ENCODE results near the gene OPTC.

Gene OPTC

DNA sequence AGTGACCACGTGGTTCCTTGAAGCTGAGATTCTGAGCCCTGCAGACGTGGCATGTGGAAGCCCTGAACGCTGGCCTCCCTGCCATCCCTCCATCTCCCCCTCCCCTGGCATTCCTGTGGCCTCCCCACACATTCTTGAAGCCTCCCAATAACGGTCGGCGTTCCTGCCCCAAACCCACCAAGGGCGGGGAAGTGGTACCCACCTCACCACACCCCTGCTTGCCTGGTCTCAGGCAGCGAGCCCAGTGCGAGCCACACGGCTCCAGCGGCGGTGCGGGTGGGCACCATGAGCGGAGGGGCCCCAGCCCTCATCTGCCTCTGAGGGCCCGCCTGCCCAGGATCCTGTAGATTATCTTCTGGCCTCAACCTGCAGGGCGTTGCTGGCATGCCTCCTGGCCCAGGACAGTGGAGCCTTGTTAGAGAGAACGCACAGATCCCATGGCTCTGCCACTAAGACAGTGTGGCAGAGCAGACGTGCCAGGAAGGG lies 38.9 kb upstream of the OPTC start:
- Histone ChIP-seq H3K79me1 (ENCODE audit: low read length) (no peaks in the 10 kb centered on the region), H3K4me1 (ENCODE audit: control insufficient read depth, low read depth, low read length) (peaks cover 2% of the 10 kb centered on the region), H3K4me3 (ENCODE audit: low read length) (no peak overlapping the region), H3K9ac (ENCODE audit: low read length) (no peak overlapping the region), H3K23ac (ENCODE audit: low read length) (no peak overlapping the region), H3K4ac (ENCODE audit: low read depth, low read length) (no peak overlapping the region), H2AK5ac (ENCODE audit: low read length) (no peak overlapping the region), H3K36me3 (ENCODE audit: control insufficient read depth, insufficient read depth, low read length) (no peaks in the 10 kb centered on the region), H4K8ac (ENCODE audit: low read depth, low read length) (no peak overlapping the region), H3K4me2 (ENCODE audit: low read length) (no peak overlapping the region), H4K5ac (ENCODE audit: low read length) (no peak overlapping the region), H3K27me3 (ENCODE audit: insufficient read depth, low read length, poor library complexity) (no peaks in the 10 kb centered on the region), H3K79me2 (ENCODE audit: control insufficient read depth, insufficient read depth, low read length) (no peaks in the 10 kb centered on the region), H3K56ac (ENCODE audit: low read length) (no peak overlapping the region), H3K27ac (ENCODE audit: low read depth, low read length) (no peak overlapping the region), H2BK5ac (ENCODE audit: low read length) (no peak overlapping the region), H2BK15ac (replicated peaks; ENCODE audit: low read depth) (no peak overlapping the region), H3K18ac (ENCODE audit: low read length) (no peak overlapping the region), H2BK120ac (ENCODE audit: low read depth, low read length) (no peak overlapping the region)
- no CpG with 5 or more reads among the region's 18 CpGs for WGBS (ENCODE audit: extremely low coverage, insufficient coverage, low lambda C conversion rate)
- DNase-seq, result no peak

DNA sequence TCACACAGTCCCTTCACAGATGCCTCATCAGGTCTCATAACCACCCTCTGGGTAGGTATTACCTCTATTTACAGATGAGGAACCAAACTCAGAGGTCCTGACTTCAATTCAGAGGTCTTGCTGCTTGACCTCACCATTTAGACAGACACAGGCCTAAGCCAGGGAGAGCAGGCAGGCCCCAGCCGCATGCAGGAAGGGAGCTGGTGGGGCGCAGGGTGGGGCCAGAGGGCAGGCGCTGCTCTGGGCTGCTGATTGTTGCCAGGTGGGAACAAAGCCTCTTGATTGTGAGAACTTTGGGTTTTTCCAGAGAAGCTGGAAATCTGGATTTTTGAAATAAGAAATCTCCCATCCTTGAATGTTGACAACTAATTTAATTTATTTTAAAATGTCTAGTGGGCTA lies 38.2 kb upstream of the OPTC start:
- H4K8ac ChIP-seq (ENCODE audit: low read depth, low read length), result no peak overlapping the region
- no peak overlapping the region for H3K23ac ChIP-seq (ENCODE audit: low read length)
- no peak overlapping the region for H2AK5ac ChIP-seq (ENCODE audit: low read length)
- no peaks in the 10 kb centered on the region for H3K79me1 ChIP-seq (ENCODE audit: low read length)
- no peak for DNase-seq
- H2BK5ac ChIP-seq (ENCODE audit: low read length), result no peak overlapping the region
- H3K4me2 ChIP-seq (ENCODE audit: low read length), result no peak overlapping the region
- H3K27me3 ChIP-seq (ENCODE audit: insufficient read depth, low read length, poor library complexity), result no peaks in the 10 kb centered on the region
- H3K18ac ChIP-seq (ENCODE audit: low read length), result no peak overlapping the region
- no peak overlapping the region for H3K4ac ChIP-seq (ENCODE audit: low read depth, low read length)
- no peak overlapping the region for H2BK120ac ChIP-seq (ENCODE audit: low read depth, low read length)
- no peaks in the 10 kb centered on the region for H3K36me3 ChIP-seq (ENCODE audit: control insufficient read depth, insufficient read depth, low read length)
- no peaks in the 10 kb centered on the region for H3K79me2 ChIP-seq (ENCODE audit: control insufficient read depth, insufficient read depth, low read length)
- H3K27ac ChIP-seq (ENCODE audit: low read depth, low read length), result no peak overlapping the region
- peaks cover 2% of the 10 kb centered on the region for H3K4me1 ChIP-seq (ENCODE audit: control insufficient read depth, low read depth, low read length)
- no CpG with 5 or more reads among the region's 3 CpGs for WGBS (ENCODE audit: extremely low coverage, insufficient coverage, low lambda C conversion rate)
- H3K9ac ChIP-seq (ENCODE audit: low read length), result no peak overlapping the region
- no peak overlapping the region for H3K4me3 ChIP-seq (ENCODE audit: low read length)
- peak overlapping the region; percentile 3 for H3K56ac ChIP-seq (ENCODE audit: low read length)
- H2BK15ac ChIP-seq (replicated peaks; ENCODE audit: low read depth), result no peak overlapping the region
- H4K5ac ChIP-seq (ENCODE audit: low read length), result no peak overlapping the region

DNA sequence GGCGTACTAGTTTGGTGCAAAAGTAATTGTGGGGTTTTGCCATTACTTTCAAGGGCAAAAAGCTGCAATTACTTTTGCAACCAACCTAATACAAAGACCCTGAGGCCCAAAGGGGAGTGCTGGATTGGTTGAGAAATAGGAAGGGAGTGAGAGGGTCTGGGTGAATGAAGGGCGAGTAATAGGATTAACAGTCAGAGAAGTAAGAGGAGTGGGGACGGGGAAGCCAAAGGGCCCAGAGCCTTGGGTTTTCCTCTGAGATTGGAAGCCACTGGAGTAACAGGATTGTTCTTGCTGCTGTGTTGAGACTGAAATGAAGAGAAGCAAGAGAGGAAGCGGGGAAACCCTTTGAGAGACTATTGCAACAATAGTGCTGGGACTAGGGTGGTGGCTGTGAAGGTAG lies 37.4 kb upstream of the OPTC start:
- no peak for DNase-seq
- Histone ChIP-seq H4K8ac (ENCODE audit: low read depth, low read length) (no peak overlapping the region), H3K9ac (ENCODE audit: low read length) (no peak overlapping the region), H2BK120ac (ENCODE audit: low read depth, low read length) (no peak overlapping the region), H3K23ac (ENCODE audit: low read length) (no peak overlapping the region), H3K27me3 (ENCODE audit: insufficient read depth, low read length, poor library complexity) (no peaks in the 10 kb centered on the region), H3K79me2 (ENCODE audit: control insufficient read depth, insufficient read depth, low read length) (no peaks in the 10 kb centered on the region), H3K36me3 (ENCODE audit: control insufficient read depth, insufficient read depth, low read length) (no peaks in the 10 kb centered on the region), H3K18ac (ENCODE audit: low read length) (no peak overlapping the region), H3K56ac (ENCODE audit: low read length) (peak overlapping the region; percentile 19), H2BK5ac (ENCODE audit: low read length) (no peak overlapping the region), H2AK5ac (ENCODE audit: low read length) (no peak overlapping the region), H4K5ac (ENCODE audit: low read length) (no peak overlapping the region), H3K4ac (ENCODE audit: low read depth, low read length) (no peak overlapping the region), H3K27ac (ENCODE audit: low read depth, low read length) (no peak overlapping the region), H3K79me1 (ENCODE audit: low read length) (no peaks in the 10 kb centered on the region), H2BK15ac (replicated peaks; ENCODE audit: low read depth) (no peak overlapping the region), H3K4me2 (ENCODE audit: low read length) (no peak overlapping the region), H3K4me3 (ENCODE audit: low read length) (no peak overlapping the region), H3K4me1 (ENCODE audit: control insufficient read depth, low read depth, low read length) (peaks cover 2% of the 10 kb centered on the region)
- WGBS (ENCODE audit: extremely low coverage, insufficient coverage, low lambda C conversion rate), result no CpG with 5 or more reads among the region's 4 CpGs

DNA sequence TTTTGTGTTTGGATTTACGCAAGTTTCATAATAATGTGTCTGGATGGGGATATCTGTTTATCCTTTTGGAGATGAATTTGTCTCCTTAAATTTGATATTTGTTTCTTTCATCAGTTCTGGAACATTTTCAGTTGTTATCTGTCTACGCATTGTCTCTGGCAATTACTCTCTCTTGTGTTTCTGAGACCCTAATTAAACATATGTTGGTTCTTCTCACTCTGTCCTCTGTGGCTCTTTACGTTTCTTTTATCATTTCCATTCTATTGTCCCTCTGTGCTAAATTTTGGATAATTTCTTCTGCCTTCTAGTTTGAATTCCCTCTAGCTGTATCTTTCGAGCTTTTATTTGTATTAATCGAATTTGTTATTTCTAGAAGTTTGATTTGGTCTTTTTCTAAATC lies 35.9 kb upstream of the OPTC start:
- Histone ChIP-seq H3K27me3 (ENCODE audit: insufficient read depth, low read length, poor library complexity) (no peaks in the 10 kb centered on the region), H3K23ac (ENCODE audit: low read length) (no peak overlapping the region), H3K36me3 (ENCODE audit: control insufficient read depth, insufficient read depth, low read length) (no peaks in the 10 kb centered on the region), H2BK5ac (ENCODE audit: low read length) (no peak overlapping the region), H3K56ac (ENCODE audit: low read length) (no peak overlapping the region), H4K5ac (ENCODE audit: low read length) (no peak overlapping the region), H3K4me1 (ENCODE audit: control insufficient read depth, low read depth, low read length) (peaks cover 2% of the 10 kb centered on the region), H3K9ac (ENCODE audit: low read length) (no peak overlapping the region), H3K18ac (ENCODE audit: low read length) (no peak overlapping the region), H2AK5ac (ENCODE audit: low read length) (no peak overlapping the region), H3K4me3 (ENCODE audit: low read length) (no peak overlapping the region), H2BK15ac (replicated peaks; ENCODE audit: low read depth) (no peak overlapping the region), H2BK120ac (ENCODE audit: low read depth, low read length) (no peak overlapping the region), H3K4ac (ENCODE audit: low read depth, low read length) (no peak overlapping the region), H3K79me1 (ENCODE audit: low read length) (no peaks in the 10 kb centered on the region), H3K27ac (ENCODE audit: low read depth, low read length) (no peak overlapping the region), H3K4me2 (ENCODE audit: low read length) (no peak overlapping the region), H4K8ac (ENCODE audit: low read depth, low read length) (no peak overlapping the region), H3K79me2 (ENCODE audit: control insufficient read depth, insufficient read depth, low read length) (no peaks in the 10 kb centered on the region)
- DNase-seq, result no peak
- WGBS (ENCODE audit: extremely low coverage, insufficient coverage, low lambda C conversion rate), result no CpG with 5 or more reads among the region's 5 CpGs

DNA sequence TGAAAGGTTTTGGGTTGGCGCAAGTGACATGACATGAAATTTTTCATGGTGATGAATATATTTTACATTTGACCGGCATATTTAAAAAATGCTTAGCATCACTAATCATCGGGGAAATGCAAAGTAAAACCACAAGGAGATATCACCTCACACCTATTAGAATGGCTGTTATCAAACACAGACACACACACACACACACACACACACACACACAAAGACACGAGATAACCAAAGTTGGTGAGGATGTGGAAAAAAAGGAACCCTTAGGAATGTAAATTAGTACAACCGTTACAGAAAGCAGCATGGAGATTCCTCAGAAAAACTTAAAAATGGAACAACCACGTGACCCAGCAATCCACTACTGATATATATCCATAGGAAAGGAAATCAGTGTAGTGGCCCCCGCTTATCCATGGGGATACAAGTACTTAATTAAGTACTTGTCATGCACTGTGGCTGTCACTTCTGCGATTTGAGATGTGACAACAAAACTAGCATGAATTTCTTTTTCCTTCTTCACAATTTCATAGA lies 34.2 kb upstream of the OPTC start:
- H2BK120ac ChIP-seq (ENCODE audit: low read depth, low read length), result no peak overlapping the region
- H3K4me1 ChIP-seq (ENCODE audit: control insufficient read depth, low read depth, low read length), result no peaks in the 10 kb centered on the region
- no peak overlapping the region for H2BK5ac ChIP-seq (ENCODE audit: low read length)
- no peaks in the 10 kb centered on the region for H3K36me3 ChIP-seq (ENCODE audit: control insufficient read depth, insufficient read depth, low read length)
- no peak overlapping the region for H2BK15ac ChIP-seq (replicated peaks; ENCODE audit: low read depth)
- no peak overlapping the region for H3K56ac ChIP-seq (ENCODE audit: low read length)
- H3K79me2 ChIP-seq (ENCODE audit: control insufficient read depth, insufficient read depth, low read length), result no peaks in the 10 kb centered on the region
- no peak overlapping the region for H3K4me2 ChIP-seq (ENCODE audit: low read length)
- H4K5ac ChIP-seq (ENCODE audit: low read length), result no peak overlapping the region
- no peak overlapping the region for H2AK5ac ChIP-seq (ENCODE audit: low read length)
- no peak overlapping the region for H3K9ac ChIP-seq (ENCODE audit: low read length)
- H3K4ac ChIP-seq (ENCODE audit: low read depth, low read length), result no peak overlapping the region
- H3K23ac ChIP-seq (ENCODE audit: low read length), result no peak overlapping the region
- no peak overlapping the region for H3K4me3 ChIP-seq (ENCODE audit: low read length)
- H4K8ac ChIP-seq (ENCODE audit: low read depth, low read length), result no peak overlapping the region
- H3K27me3 ChIP-seq (ENCODE audit: insufficient read depth, low read length, poor library complexity), result no peaks in the 10 kb centered on the region
- no peak overlapping the region for H3K18ac ChIP-seq (ENCODE audit: low read length)
- H3K27ac ChIP-seq (ENCODE audit: low read depth, low read length), result no peak overlapping the region
- no peaks in the 10 kb centered on the region for H3K79me1 ChIP-seq (ENCODE audit: low read length)
- whole genome bisulfite sequencing (ENCODE audit: extremely low coverage, insufficient coverage, low lambda C conversion rate), result no CpG with 5 or more reads among the region's 8 CpGs
- DNase-seq, result peak; percentile 72

DNA sequence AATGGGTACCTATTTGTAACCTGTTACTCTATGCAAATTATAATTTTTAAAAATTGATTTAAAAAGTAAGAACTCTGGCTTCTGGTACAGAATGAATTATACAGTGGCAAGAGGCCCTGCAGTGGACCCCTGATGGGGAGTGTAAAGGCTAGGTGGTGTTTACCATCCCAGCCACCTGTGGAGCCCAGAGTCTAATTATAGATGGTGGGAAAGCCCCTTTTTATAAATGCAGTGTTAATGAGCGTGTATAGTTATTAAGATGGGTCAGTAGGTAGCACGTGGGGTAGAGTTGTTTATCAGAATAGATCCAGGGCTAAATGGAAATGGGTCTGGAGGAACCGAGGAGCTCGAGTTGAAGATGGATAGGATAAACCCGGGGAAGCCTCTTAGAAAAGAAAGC lies 32.2 kb upstream of the OPTC start:
- Histone ChIP-seq H2BK120ac (ENCODE audit: low read depth, low read length) (no peak overlapping the region), H3K4me3 (ENCODE audit: low read length) (no peak overlapping the region), H3K18ac (ENCODE audit: low read length) (no peak overlapping the region), H2BK15ac (replicated peaks; ENCODE audit: low read depth) (no peak overlapping the region), H3K9ac (ENCODE audit: low read length) (no peak overlapping the region), H3K79me1 (ENCODE audit: low read length) (no peaks in the 10 kb centered on the region), H4K5ac (ENCODE audit: low read length) (no peak overlapping the region), H3K36me3 (ENCODE audit: control insufficient read depth, insufficient read depth, low read length) (no peaks in the 10 kb centered on the region), H4K8ac (ENCODE audit: low read depth, low read length) (no peak overlapping the region), H3K4ac (ENCODE audit: low read depth, low read length) (no peak overlapping the region), H2AK5ac (ENCODE audit: low read length) (no peak overlapping the region), H2BK5ac (ENCODE audit: low read length) (no peak overlapping the region), H3K4me1 (ENCODE audit: control insufficient read depth, low read depth, low read length) (no peaks in the 10 kb centered on the region), H3K56ac (ENCODE audit: low read length) (no peak overlapping the region), H3K27ac (ENCODE audit: low read depth, low read length) (no peak overlapping the region), H3K27me3 (ENCODE audit: insufficient read depth, low read length, poor library complexity) (no peaks in the 10 kb centered on the region), H3K79me2 (ENCODE audit: control insufficient read depth, insufficient read depth, low read length) (no peaks in the 10 kb centered on the region), H3K23ac (ENCODE audit: low read length) (no peak overlapping the region), H3K4me2 (ENCODE audit: low read length) (no peak overlapping the region)
- WGBS (ENCODE audit: extremely low coverage, insufficient coverage, low lambda C conversion rate), result 100% methylated on average over 2 of the region's 5 CpGs
- DNase-seq, result no peak
